ENCODE results near the gene TRPT1.

The TRPT1 gene

GRCh38 chr11:64230171-64230984 is 4.4 kb upstream of the TRPT1 start, which contains the start of gene DNAJC4:
Gene DNAJC4, plus strand, starts transcription at chr11:64230548. Its CDS starts 307 bp downstream, at chr11:64230855.
- DNase-seq (ENCODE audit: low read depth in 2 of 2) = peak in 1 of 2 donors; percentile 79

GRCh38 chr11:64229744-64230170 is 3.8 kb upstream of the TRPT1 start:
- DNase-seq (ENCODE audit: low read depth in 2 of 2) = no peak

DNA sequence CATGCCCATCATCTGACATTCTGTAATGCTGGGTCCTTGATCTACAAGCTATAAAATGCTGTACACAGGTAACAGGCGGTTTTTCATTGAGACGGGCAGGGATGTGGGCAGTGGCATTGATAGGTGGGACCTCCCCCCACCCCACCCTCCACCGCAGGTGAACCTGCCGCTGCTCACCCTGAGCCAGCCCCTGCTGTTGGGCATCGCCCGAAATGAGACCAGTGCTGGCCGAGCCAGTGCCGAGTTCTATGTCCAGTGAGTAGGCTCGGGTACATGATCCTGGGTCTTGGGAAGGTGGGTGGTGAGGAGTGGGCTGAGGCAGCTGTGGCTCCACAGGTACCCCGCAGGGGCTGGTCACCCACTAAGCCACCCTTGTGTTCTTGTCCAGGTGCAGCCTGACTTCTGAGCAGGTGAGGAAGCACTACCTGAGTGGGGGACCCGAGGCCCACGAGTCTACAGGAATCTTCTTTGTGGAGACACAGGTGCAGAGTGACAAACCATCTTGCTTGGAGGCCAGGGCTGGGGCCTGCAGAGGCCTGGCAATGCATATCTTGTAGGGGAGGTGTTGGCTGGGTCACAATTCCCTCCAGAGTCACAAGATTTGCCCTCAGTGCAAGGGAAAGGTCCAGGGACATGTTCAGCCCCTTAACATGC is 3.2 kb upstream of the TRPT1 start:
- no peak for DNase-seq (ENCODE audit: low read depth in 2 of 2)

DNA sequence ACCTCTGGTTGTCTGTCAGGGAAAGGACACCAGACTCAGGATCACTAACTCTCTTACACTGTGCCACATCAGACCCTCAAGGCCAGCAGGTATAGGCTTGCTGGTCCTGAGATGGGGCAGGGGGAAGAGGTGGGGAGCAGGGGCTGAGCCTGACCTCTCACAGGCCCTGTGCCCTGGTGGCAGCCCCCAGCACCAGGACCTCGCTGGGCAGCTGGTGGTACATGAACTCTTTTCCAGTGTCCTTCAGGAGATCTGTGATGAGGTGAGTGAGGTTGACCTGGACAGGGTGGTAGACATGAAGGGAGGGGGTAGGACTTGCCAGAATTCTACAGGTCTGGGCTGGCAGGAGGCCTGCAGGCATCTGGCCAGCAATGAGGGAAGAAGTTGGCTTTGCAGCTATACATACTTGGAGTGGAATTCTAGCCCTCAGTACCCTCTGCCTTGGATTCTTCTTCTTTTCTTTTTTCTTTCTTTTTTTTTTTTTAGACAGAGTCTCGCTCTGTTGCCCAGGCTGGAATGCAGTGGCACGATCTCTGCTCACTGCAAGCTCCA is 1.5 kb upstream of the TRPT1 start:
- no peak for DNase-seq (ENCODE audit: low read depth in 2 of 2)

DNA sequence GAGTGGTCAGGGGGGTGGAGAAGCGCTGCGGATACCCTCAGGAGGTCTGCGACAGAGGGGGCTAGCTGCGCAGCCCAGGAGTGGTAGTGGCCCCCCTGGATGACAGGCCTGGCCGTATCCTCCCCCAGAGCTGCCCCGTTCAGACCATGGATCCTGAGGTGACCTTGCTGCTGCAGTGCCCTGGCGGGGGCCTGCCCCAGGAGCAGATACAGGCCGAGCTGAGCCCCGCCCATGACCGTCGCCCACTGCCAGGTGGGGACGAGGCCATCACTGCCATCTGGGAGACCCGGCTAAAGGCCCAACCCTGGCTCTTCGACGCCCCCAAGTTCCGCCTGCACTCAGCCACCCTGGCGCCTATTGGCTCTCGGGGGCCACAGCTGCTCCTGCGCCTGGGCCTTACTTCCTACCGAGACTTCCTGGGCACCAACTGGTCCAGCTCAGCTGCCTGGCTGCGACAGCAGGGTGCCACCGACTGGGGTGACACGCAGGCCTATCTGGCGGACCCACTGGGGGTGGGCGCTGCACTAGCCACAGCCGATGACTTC is 593 bp upstream of the TRPT1 start:
- DNase-seq (ENCODE audit: low read depth in 2 of 2) = peak in 1 of 2 donors; percentile 38

DNA sequence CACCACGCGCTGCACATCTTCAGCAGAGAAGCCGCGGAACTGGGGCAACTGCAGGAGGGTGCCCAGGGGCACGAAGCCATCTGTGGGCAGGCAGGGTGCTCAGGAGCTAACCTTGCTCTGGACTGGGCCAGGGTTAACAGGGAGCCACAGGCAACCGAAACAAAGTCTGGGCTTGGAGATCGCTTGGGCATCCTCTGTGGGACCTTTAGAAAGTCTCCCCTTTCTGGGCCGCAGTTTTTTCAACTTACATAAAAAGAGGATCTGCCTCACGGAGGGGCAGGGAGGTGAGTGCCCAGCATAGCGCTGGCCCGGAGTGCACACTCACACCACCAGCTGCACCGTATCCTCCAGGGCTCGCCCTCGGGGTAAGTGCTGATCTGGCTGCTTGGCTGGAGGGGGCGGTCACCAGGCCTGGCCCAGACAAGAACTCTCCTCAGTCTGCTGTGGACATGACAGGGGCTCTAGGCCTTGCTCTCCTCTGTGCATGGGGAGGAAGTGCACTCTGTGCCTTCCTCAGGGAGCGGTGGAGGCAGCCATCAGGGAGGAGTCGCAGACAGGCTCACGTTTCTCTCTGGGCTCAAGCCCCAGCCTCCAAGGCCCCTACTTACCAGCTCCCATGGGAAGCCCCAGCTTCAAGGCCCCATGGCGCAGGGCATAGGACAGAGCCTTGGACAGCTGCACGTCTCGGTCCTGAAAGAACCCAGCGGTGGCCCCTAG is 937 bp downstream of the TRPT1 start:
- DNase-seq (ENCODE audit: low read depth in 2 of 2) = no peak

GRCh38 chr11:64224151-64224890 is 1.7 kb downstream of the TRPT1 start:
- DNase-seq (ENCODE audit: low read depth in 2 of 2) = no peak

DNA sequence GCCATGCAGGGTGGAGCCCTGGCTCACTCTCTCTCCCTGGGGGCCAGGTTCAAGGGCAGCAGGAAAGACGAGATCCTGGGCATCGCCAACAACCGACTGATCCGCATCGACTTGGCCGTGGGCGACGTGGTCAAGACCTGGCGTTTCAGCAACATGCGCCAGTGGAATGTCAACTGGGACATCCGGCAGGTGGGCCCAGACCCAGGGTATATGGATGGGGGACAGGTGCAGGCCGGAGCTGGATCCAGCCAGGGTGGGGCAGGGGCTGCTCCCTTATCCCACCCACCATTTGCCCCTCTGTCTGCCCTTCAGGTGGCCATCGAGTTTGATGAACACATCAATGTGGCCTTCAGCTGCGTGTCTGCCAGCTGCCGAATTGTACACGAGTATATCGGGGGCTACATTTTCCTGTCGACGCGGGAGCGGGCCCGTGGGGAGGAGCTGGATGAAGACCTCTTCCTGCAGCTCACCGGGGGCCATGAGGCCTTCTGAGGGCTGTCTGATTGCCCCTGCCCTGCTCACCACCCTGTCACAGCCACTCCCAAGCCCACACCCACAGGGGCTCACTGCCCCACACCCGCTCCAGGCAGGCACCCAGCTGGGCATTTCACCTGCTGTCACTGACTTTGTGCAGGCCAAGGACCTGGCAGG is 2.9 kb downstream of the TRPT1 start:
- DNase-seq (ENCODE audit: low read depth in 2 of 2) = no peak

GRCh38 chr11:64222651-64223000 is 3.4 kb downstream of the TRPT1 start:
- no peak for DNase-seq (ENCODE audit: low read depth in 2 of 2)

DNA sequence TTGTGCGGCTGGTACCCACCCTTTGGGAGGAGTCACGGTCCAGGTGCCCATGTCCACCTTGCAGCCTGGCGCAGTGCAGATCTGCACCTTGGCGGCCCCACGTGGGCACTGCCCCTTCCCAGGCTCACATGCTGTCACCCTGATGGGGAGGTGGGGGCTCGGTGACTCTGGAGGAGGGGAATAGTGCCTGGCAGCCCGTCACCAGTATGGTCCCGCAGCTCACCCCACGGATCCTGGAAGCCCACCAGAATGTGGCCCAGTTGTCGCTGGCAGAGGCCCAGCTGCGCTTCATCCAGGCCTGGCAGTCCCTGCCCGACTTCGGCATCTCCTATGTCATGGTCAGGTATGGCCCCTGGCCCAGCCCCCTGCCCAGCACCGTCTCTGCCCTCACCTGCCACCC is 5.2 kb downstream of the TRPT1 start:
- no peak for DNase-seq (ENCODE audit: low read depth in 2 of 2)

- no peak for DNase-seq (ENCODE audit: low read depth in 2 of 2)
Observed at GRCh38 chr11:64220271-64220670, 5.7 kb downstream of the TRPT1 start.

- no peak for DNase-seq (ENCODE audit: low read depth in 2 of 2)
Observed at GRCh38 chr11:64219755-64220154, 6.2 kb downstream of the TRPT1 start.

DNA sequence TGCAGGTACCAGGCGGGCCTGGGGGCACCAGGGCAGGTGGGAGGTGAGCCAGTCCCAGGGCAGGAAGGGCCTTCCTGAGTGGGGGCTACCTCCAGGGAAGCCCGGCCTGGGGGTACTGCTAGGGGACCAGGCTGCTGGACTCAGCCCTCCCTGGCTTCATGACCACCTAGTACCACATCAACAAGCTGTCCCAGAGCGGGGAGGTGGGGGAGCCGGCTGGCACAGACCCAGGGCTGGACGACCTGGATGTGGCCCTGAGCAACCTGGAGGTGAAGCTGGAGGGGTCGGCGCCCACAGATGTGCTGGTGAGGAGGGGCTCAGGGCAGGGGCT is 6.7 kb downstream of the TRPT1 start:
- DNase-seq (ENCODE audit: low read depth in 2 of 2) = no peak

DNA sequence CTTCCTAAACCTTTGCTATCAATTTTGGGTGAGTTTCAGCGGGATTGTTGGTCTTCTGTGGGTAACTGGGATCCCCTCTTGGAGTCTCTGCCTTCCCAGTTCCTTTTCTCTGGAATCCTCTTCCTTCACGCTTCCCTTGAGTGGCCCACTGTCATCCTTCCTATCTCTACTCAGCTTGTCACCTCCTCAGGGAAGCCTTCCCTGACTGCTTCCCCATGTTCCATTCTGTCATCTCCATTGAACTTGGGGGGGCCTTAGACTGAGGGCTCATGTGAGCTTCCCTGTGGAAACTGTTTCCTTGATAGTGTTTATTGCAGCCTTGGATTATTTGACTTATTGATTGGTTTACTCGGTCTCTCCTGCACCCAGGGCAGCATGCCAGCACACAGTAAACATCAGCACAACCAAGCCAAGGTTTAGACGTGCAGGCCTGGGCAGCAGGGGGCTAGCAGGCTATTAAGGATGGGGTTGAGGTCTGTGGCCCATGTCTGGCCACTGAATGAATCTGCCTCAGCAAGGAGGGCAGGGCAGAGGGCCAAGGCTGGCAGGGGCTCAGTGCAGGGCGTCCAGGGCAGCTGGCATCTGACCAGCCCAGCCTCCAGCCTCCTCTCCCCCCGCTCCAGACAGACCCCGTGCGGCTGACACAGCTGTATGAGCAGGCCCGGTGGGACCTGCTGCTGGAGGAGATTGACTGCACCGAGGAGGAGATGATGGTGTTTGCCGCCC is 7.2 kb downstream of the TRPT1 start:
- no peak for DNase-seq (ENCODE audit: low read depth in 2 of 2)

DNA sequence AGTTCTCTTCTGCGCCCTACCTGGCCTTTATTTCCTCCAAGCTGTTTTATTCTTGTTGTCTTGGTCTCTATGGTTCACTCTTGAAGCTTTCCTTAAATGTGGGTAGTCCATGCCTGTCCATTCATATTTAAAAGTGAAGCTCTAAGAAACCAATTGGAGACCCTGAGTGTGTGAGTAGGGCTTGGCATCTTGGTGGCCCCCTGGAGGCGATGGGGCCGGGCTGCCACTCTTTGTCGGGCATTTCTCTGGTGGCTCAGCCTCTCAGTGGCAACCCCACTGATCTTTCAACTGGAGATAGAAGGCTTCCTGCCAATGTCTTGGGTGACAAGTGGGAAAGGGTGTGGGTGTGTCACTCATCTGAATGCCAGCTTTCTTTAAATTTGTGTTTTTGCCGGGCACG is 9.1 kb downstream of the TRPT1 start:
- DNase-seq (ENCODE audit: low read depth in 2 of 2) = no peak

DNA sequence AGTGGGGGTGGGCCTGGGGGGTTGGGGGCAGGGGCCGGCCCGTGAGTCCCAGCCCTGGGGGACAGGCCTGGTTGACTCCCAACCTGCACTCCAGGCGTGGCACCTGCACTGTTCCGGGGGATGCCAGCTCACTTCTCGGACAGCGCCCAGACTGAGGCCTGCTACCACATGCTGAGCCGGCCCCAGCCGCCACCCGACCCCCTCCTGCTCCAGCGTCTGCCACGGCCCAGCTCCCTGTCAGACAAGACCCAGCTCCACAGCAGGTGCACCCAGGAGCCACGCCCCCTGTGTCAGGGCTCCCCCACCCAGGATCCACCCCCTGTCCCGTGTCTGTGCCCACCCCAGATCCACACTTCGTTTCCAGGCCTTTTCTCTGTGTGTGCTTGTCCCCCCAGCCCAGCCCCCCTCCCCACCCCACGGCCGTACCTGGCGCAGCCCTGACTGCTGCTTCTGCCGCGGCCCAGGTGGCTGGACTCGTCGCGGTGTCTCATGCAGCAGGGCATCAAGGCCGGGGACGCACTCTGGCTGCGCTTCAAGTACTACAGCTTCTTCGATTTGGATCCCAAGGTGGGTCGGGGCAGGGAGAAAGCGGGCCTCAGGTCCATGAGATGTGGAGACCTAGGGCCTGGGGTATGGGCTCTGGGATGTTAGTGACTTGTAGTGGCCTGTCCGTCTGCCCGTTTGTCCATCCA is 14.7 kb downstream of the TRPT1 start:
- no peak for DNase-seq (ENCODE audit: low read depth in 2 of 2)

DNA sequence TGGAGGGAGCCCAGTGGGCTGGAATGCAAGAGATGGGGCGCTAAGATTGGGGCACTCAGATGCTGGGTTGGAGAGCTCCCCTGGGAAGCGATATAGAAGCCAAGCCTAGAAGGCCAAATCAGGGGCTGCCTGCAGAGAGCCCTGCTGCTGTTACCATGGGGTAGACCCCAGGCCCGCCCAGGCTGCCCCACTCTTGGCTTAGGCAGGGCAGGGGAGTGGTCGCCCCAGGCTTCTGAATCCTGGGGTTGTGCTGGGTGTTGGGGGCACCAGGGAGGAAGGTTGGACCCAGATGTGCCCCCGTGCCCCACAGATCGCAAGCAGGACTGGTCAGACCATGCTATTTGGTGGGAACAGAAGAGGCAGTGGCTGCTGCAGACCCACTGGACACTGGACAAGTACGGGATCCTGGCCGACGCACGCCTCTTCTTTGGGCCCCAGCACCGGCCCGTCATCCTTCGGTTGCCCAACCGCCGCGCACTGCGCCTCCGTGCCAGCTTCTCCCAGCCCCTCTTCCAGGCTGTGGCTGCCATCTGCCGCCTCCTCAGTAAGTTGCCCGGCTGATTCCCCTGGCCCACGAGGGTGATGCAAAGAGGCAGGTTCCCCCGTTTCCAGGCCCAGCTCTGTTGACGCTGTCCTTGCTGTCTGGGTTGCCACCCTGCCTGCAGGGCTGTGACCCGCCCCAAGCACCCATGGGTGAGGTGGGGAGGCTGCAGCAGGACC is 15.5 kb downstream of the TRPT1 start:
- DNase-seq (ENCODE audit: low read depth in 2 of 2) = no peak

- DNase-seq (ENCODE audit: low read depth in 2 of 2) = no peak
Observed at GRCh38 chr11:64209563-64209843, 16.5 kb downstream of the TRPT1 start.
